ENCODE results near the gene CD86. TPM values are rescaled to one million over a fixed set of nuclear protein-coding genes. Genes with fewer than 3 reads are reported as not detected.
"Not testable (repeated sequence)": the region's sequence is repeated elsewhere in the genome, so short reads cannot be mapped to it uniquely, and the experiment has no call there.

Gene CD86
- total and polyA plus RNA-seq, 7 donors: 3.0 to 18.5 (median 5.5) TPM

- intact Hi-C loops (cut with DNase I): no loop called here
- Histone ChIP-seq H3K36me3 (no peaks in the 10 kb centered on the region), H3K27me3 (no peaks in the 10 kb centered on the region), H3K27ac (no peak overlapping the region), H3K9me3 (peaks cover 0 to 3% (median 0%) of the 10 kb centered on the region in 4 donors), H3K4me1 (no peaks in the 10 kb centered on the region), H3K4me3 (no peak overlapping the region)
- WGBS, 2 donors: 76 to 85% methylated on average over 2 of the region's 2 CpGs
- DNase-seq: no peak
- TF ChIP-seq CTCF (IDR thresholded peaks at IDR 0.05): no peak
- no peak for TF ChIP-seq POLR2A (IDR thresholded peaks at IDR 0.05)
- no peak for TF ChIP-seq EP300 (IDR thresholded peaks at IDR 0.05)
- no peak for TF ChIP-seq POLR2AphosphoS5 (IDR thresholded peaks at IDR 0.05)
These were observed 93.9 kb downstream of the CD86 start for GRCh38 chr3:122148941-122149627.

- H3K4me3 ChIP-seq: no peak overlapping the region
- WGBS, 2 donors: 81 to 90% methylated on average over 2 of the region's 2 CpGs
- no peak for DNase-seq
- no peaks in the 10 kb centered on the region for H3K27me3 ChIP-seq
- H3K27ac ChIP-seq: no peak overlapping the region
- no peaks in the 10 kb centered on the region for H3K36me3 ChIP-seq
- intact Hi-C loops (cut with DNase I): no loop called here
- peaks cover 0 to 3% (median 2%) of the 10 kb centered on the region in 4 donors for H3K9me3 ChIP-seq
- TF ChIP-seq POLR2A (IDR thresholded peaks at IDR 0.05) (no peak), POLR2AphosphoS5 (IDR thresholded peaks at IDR 0.05) (no peak), EP300 (IDR thresholded peaks at IDR 0.05) (no peak), CTCF (IDR thresholded peaks at IDR 0.05) (no peak)
- no peaks in the 10 kb centered on the region for H3K4me1 ChIP-seq
These were observed 96.3 kb downstream of the CD86 start for GRCh38 chr3:122151480-122151879.

GRCh38 chr3:122164983-122165382 lies 109.8 kb downstream of the CD86 start:
- H3K9me3 ChIP-seq; DNase-seq; intact Hi-C loops (cut with DNase I); H3K27ac ChIP-seq; H3K4me3 ChIP-seq; H3K4me1 ChIP-seq; H3K36me3 ChIP-seq; H3K27me3 ChIP-seq: not testable (repeated sequence)
- WGBS, 2 donors: 93 to 94% methylated on average over 23 of the region's 31 CpGs

DNA sequence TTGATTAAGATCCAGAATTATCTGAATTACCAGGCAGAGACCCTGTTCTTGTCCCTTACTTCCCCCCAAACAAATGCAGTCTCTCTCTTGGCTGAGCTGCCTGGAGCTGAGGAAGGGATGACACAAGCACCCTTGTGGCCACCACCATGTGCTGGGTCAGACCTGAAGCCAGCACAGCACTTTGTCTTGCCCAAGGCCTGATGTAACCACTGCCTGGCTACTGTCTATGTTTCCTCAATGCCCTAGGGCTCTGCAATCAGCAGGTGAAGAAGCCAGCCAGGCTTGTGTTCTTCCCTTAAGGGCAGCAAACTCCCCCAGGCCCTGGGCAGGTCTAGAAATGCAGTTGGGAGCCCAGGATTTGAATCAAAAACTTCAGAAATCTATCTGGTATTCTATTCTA lies 112.5 kb downstream of the CD86 start:
- Histone ChIP-seq H3K36me3 (no peaks in the 10 kb centered on the region), H3K4me3 (no peak overlapping the region), H3K27me3 (no peaks in the 10 kb centered on the region), H3K4me1 (no peaks in the 10 kb centered on the region), H3K9me3 (no peaks in the 10 kb centered on the region), H3K27ac (no peak overlapping the region)
- intact Hi-C loops (cut with DNase I): no loop called here
- DNase-seq: no peak
- TF ChIP-seq CTCF (IDR thresholded peaks at IDR 0.05) (no peak), POLR2AphosphoS5 (IDR thresholded peaks at IDR 0.05) (no peak), POLR2A (IDR thresholded peaks at IDR 0.05) (no peak), EP300 (IDR thresholded peaks at IDR 0.05) (no peak)

GRCh38 chr3:122168044-122168443 lies 112.9 kb downstream of the CD86 start:
- intact Hi-C loops (cut with DNase I): no loop called here
- Histone ChIP-seq H3K4me1 (no peaks in the 10 kb centered on the region), H3K9me3 (peaks cover 0 to 4% (median 0%) of the 10 kb centered on the region in 4 donors), H3K27me3 (no peaks in the 10 kb centered on the region), H3K27ac (no peak overlapping the region), H3K4me3 (no peak overlapping the region), H3K36me3 (no peaks in the 10 kb centered on the region)
- TF ChIP-seq POLR2A (IDR thresholded peaks at IDR 0.05) (no peak), POLR2AphosphoS5 (IDR thresholded peaks at IDR 0.05) (no peak), EP300 (IDR thresholded peaks at IDR 0.05) (no peak), CTCF (IDR thresholded peaks at IDR 0.05) (no peak)
- WGBS, 2 donors: 90 to 93% methylated on average over 3 of the region's 3 CpGs
- no peak for DNase-seq

All from sigmoid colon (tissue), 7 donors.